ENCODE results near the gene WSCD1.

Gene WSCD1

DNA sequence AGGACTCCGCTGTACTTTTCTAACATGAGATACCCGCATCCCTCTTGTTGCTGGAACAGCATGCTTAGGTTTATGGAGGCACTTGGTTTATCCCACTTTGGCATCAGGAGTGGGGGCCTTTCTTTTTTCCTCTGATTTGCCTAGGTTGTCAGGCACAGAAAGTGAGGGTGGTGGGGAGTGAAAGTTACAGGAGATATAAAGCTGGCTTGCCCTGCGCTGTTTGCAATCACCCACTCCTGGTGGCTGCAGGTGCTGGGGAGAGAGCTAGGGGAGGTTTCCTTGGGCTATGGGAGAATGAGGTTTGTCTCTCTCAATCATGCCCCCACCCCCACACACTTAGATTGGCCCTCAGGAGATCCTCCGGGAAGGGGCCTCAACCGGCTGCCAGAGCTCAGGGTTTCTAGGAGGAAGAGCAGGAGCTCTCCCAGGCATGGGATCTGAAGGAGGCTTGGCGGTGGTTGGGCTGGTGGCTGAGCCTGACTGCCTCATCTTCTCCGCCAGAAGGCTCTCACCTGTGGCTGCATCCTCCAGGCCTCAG is 1.4 kb downstream of the WSCD1 start:
- peaks cover 16% of the 10 kb centered on the region for H3K4me1 Mint-ChIP-seq (ENCODE audit: low read depth)
- no peaks in the 10 kb centered on the region for H3K36me3 Mint-ChIP-seq
- no peaks in the 10 kb centered on the region for H3K9me3 Mint-ChIP-seq (ENCODE audit: low read depth)
- no peak overlapping the region for H3K27ac Mint-ChIP-seq
- peak overlapping the region; percentile 68 for H3K4me3 Mint-ChIP-seq
- H3K27me3 Mint-ChIP-seq = peaks cover 42% of the 10 kb centered on the region

- Mint-ChIP-seq H3K4me3 (no peak overlapping the region), H3K27me3 (peaks cover 37% of the 10 kb centered on the region), H3K4me1 (ENCODE audit: low read depth) (peaks cover 16% of the 10 kb centered on the region), H3K27ac (no peak overlapping the region), H3K36me3 (no peaks in the 10 kb centered on the region), H3K9me3 (ENCODE audit: low read depth) (no peaks in the 10 kb centered on the region)
Measured at GRCh38 chr17:6072157-6072556, 2.0 kb downstream of the WSCD1 start.

- no peak overlapping the region for H3K4me3 Mint-ChIP-seq
- H3K4me1 Mint-ChIP-seq (ENCODE audit: low read depth) = peaks cover 16% of the 10 kb centered on the region
- no peaks in the 10 kb centered on the region for H3K9me3 Mint-ChIP-seq (ENCODE audit: low read depth)
- H3K36me3 Mint-ChIP-seq = no peaks in the 10 kb centered on the region
- H3K27ac Mint-ChIP-seq = no peak overlapping the region
- peaks cover 34% of the 10 kb centered on the region for H3K27me3 Mint-ChIP-seq
Measured at GRCh38 chr17:6072611-6073010, 2.4 kb downstream of the WSCD1 start.

DNA sequence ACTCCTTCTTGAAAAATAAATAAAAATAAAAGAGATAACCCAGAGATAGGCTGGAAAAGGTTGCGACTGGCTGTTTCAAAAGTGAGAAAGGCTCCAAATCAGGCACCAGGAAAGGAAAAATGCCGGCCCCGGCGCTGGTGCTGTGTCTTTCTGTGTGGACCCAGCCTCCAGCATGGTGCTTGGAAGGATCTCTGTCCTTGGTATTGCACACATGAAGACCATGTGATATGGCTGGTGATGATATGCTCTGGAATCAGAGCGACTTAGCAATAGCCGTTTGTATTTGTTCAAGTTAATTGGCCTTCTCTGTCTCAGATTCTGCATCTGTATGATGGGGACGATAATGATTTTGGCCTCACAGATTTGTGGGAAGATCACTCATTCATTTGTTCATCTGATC is 3.4 kb downstream of the WSCD1 start:
- Mint-ChIP-seq H3K27ac (no peak overlapping the region), H3K27me3 (peaks cover 34% of the 10 kb centered on the region), H3K4me1 (ENCODE audit: low read depth) (peaks cover 16% of the 10 kb centered on the region), H3K9me3 (ENCODE audit: low read depth) (no peaks in the 10 kb centered on the region), H3K4me3 (no peak overlapping the region), H3K36me3 (no peaks in the 10 kb centered on the region)

- no peak overlapping the region for H3K4me3 Mint-ChIP-seq
- H3K27ac Mint-ChIP-seq = no peak overlapping the region
- H3K9me3 Mint-ChIP-seq (ENCODE audit: low read depth) = no peaks in the 10 kb centered on the region
- peaks cover 5% of the 10 kb centered on the region for H3K4me1 Mint-ChIP-seq (ENCODE audit: low read depth)
- no peaks in the 10 kb centered on the region for H3K36me3 Mint-ChIP-seq
- H3K27me3 Mint-ChIP-seq = peaks cover 21% of the 10 kb centered on the region
Measured at GRCh38 chr17:6075050-6075449, 4.9 kb downstream of the WSCD1 start.

GRCh38 chr17:6075845-6076244 is 5.7 kb downstream of the WSCD1 start:
- Mint-ChIP-seq H3K9me3 (ENCODE audit: low read depth) (no peaks in the 10 kb centered on the region), H3K27ac (no peak overlapping the region), H3K4me1 (ENCODE audit: low read depth) (peaks cover 5% of the 10 kb centered on the region), H3K36me3 (no peaks in the 10 kb centered on the region), H3K4me3 (no peak overlapping the region), H3K27me3 (peaks cover 21% of the 10 kb centered on the region)

- Mint-ChIP-seq H3K27ac (no peak overlapping the region), H3K4me3 (no peak overlapping the region), H3K9me3 (ENCODE audit: low read depth) (no peaks in the 10 kb centered on the region), H3K27me3 (peaks cover 13% of the 10 kb centered on the region), H3K4me1 (ENCODE audit: low read depth) (no peaks in the 10 kb centered on the region), H3K36me3 (no peaks in the 10 kb centered on the region)
Measured at GRCh38 chr17:6077752-6078151, 7.6 kb downstream of the WSCD1 start.

DNA sequence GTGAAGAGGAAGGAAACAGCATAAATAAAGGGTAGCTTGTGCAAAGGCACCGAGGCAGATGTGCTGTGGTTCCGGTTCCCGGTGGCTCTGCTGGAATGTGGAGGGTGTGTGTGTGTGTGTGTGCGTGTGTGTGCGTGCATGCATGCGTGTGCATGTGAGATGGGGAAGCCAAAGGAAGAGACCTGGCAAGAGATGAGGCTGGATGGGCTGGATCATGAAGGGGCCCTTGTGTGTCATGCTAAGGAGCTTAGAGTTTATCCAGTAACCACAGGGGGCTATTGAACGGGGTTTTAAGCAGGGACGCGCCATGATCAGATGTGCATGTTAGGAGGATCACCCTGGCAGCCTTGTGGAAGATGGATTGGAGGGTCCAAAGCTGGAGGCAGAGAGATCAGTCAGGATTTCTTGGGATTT is 8.3 kb downstream of the WSCD1 start:
- Mint-ChIP-seq H3K4me3 (no peak overlapping the region), H3K27me3 (peaks cover 8% of the 10 kb centered on the region), H3K36me3 (no peaks in the 10 kb centered on the region), H3K9me3 (ENCODE audit: low read depth) (no peaks in the 10 kb centered on the region), H3K27ac (no peak overlapping the region), H3K4me1 (ENCODE audit: low read depth) (no peaks in the 10 kb centered on the region)

DNA sequence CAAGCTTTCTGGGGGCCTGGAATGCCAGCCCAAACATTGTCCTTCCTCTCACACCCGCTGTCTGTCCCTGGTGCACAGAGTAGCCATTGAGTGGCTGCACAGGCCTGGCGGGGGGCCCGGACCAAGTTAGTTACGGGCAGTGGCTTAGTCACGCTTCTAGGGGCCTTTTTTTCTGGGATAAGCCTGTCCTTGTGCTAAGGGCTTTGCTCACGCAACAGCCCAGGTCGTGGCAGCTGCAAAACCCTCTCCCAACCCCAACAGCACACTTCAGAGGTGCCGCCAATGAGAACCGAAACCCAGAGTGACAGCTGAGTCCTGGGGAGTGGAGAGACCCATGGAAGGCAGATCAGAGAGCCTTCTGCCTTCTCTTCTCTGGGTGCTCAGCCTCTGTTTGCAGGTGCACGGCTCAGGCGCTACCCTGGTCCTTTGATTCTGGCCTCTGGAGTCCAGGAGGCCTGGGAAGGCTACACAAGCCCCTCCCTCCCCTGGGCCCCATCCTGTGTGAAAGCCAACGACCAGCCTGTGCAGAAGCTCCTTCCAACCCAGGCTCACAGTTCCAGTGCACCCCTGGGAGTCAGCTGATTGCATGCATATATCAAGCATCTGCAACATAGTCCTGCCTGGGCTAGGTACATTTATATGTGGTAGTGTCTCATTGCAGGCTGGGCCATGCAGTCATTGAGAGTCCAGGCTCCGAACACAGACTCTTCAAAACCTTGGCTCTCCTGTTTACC is 9.1 kb downstream of the WSCD1 start:
- H3K4me1 Mint-ChIP-seq (ENCODE audit: low read depth) = no peaks in the 10 kb centered on the region
- no peaks in the 10 kb centered on the region for H3K36me3 Mint-ChIP-seq

DNA sequence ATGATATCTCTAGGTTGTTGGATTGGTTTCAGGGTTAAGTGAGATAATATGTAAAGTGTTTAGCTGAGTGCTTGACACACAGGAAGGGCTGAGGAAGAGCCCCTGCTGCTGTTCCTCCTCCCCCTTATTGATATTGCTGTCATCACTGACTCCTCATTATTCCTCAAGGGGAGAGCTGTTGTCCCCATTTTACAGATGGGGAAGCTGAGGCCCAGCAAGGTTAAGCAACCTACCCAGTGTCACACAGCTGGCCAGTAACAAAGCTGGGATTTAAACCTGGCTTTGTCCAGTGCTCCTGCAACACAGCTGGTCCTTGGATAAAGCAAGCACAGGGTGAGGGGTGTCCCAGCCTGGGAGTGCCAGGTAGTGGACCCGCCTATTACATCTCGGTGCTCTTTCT is 9.8 kb downstream of the WSCD1 start:
- Mint-ChIP-seq H3K27me3 (no peaks in the 10 kb centered on the region), H3K9me3 (ENCODE audit: low read depth) (no peaks in the 10 kb centered on the region), H3K36me3 (no peaks in the 10 kb centered on the region), H3K4me3 (no peak overlapping the region), H3K4me1 (ENCODE audit: low read depth) (no peaks in the 10 kb centered on the region), H3K27ac (no peak overlapping the region)

More for the DNA sequence above, 9.1 kb downstream of the WSCD1 start:
- Mint-ChIP-seq H3K4me3 (no peak overlapping the region), H3K27ac (no peak overlapping the region), H3K27me3 (peaks cover 4% of the 10 kb centered on the region), H3K9me3 (ENCODE audit: low read depth) (no peaks in the 10 kb centered on the region)

GRCh38 chr17:6080711-6081430 is 10.7 kb downstream of the WSCD1 start:
- Mint-ChIP-seq H3K27me3 (no peaks in the 10 kb centered on the region), H3K9me3 (ENCODE audit: low read depth) (no peaks in the 10 kb centered on the region), H3K4me1 (ENCODE audit: low read depth) (no peaks in the 10 kb centered on the region), H3K27ac (no peak overlapping the region), H3K4me3 (no peak overlapping the region), H3K36me3 (no peaks in the 10 kb centered on the region)

DNA sequence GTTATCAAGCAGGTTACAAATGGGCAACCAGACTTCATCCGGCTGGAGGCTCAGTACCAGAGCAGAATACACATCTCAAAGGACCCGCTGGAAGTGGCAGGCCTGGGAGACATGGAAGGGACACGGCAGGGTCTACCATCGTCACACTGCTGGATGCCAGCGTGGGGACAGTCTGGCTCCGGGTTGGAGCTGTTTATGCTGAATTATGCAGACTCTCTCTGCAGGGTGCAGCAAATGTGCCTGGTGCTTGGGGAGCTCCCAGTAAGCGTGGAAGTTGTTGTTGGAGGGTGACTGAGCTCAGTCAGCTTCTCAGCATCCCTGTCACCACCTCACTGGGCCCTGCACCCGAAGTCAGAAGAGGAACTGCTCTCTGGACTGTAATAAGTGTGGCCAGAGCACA is 12.2 kb downstream of the WSCD1 start:
- Mint-ChIP-seq H3K27me3 (no peaks in the 10 kb centered on the region), H3K4me1 (ENCODE audit: low read depth) (no peaks in the 10 kb centered on the region), H3K9me3 (ENCODE audit: low read depth) (no peaks in the 10 kb centered on the region)

GRCh38 chr17:6084311-6085161 is 14.4 kb downstream of the WSCD1 start:
- Mint-ChIP-seq H3K27ac (no peak overlapping the region), H3K27me3 (no peaks in the 10 kb centered on the region), H3K9me3 (ENCODE audit: low read depth) (no peaks in the 10 kb centered on the region), H3K4me1 (ENCODE audit: low read depth) (no peaks in the 10 kb centered on the region), H3K36me3 (no peaks in the 10 kb centered on the region), H3K4me3 (no peak overlapping the region)

More for the DNA sequence above, 12.2 kb downstream of the WSCD1 start:
- no peaks in the 10 kb centered on the region for H3K36me3 Mint-ChIP-seq
- no peak overlapping the region for H3K27ac Mint-ChIP-seq
- H3K4me3 Mint-ChIP-seq = no peak overlapping the region

GRCh38 chr17:6085812-6086211 is 15.6 kb downstream of the WSCD1 start:
- no peaks in the 10 kb centered on the region for H3K9me3 Mint-ChIP-seq (ENCODE audit: low read depth)
- no peaks in the 10 kb centered on the region for H3K4me1 Mint-ChIP-seq (ENCODE audit: low read depth)
- H3K4me3 Mint-ChIP-seq = no peak overlapping the region
- H3K27me3 Mint-ChIP-seq = no peaks in the 10 kb centered on the region
- H3K36me3 Mint-ChIP-seq = no peaks in the 10 kb centered on the region
- H3K27ac Mint-ChIP-seq = no peak overlapping the region
